SK-N-SH (cell line): ENCODE results near the gene KCNAB1.
"Not testable (repeated sequence)": the region's sequence is repeated elsewhere in the genome, so short reads cannot be mapped to it uniquely, and the experiment has no call there.

Experiments
- CHD2 ChIP-seq: fragments of 150-350 bp; IDR thresholded peaks from 2 replicates; pipeline ENCODE4 v1.6.1; 2018; ENCODE audit warnings: low read length; ENCODE audit not compliant: partially characterized antibody
- CTCF ChIP-seq: fragments of 200-600 bp; sonication (generic); IDR thresholded peaks from 2 replicates; pipeline ENCODE4 v1.6.1; 2017; ENCODE audit warnings: antibody characterized with exemption, mild to moderate bottlenecking, moderate library complexity
- POLR2AphosphoS5 ChIP-seq: IDR thresholded peaks from 2 replicates; pipeline ENCODE4 v1.6.1; 2012; ENCODE audit warnings: low read depth, low read length
- TAF1 ChIP-seq: IDR thresholded peaks from 2 replicates; pipeline ENCODE4 v1.6.1; 2012; ENCODE audit warnings: low read depth, mild to moderate bottlenecking, low read length, moderate library complexity, borderline replicate concordance
- TF ChIP-seq, protein P1 (sequence below): fragments of 150-350 bp; IDR thresholded peaks from 2 replicates; pipeline ENCODE4 v1.6.1; 2017; ENCODE audit warnings: antibody characterized with exemption, low read length, low read depth, borderline replicate concordance

DNA sequence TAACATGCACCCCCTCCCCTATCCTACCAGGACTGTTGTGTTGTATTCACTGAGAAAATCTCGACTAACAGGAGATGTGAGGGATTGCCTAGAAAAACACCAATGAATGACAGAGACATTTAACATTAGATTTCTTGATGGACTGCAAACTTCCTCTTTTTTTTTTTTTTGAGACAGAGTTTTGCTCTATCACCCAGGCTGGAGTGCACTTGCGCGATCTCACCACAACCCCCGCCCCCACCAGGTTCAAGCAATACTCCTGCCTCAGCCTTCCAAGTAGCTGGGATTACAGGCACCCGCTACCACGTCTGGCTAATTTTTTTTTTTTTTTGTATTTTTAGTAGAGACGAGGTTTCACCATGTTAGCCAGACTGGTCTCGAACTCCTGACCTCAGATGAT, 17.0 kb downstream of the KCNAB1 start:
- not testable (repeated sequence) for TF ChIP-seq CTCF, TAF1, CHD2, POLR2AphosphoS5
- TF ChIP-seq, protein P1, sequence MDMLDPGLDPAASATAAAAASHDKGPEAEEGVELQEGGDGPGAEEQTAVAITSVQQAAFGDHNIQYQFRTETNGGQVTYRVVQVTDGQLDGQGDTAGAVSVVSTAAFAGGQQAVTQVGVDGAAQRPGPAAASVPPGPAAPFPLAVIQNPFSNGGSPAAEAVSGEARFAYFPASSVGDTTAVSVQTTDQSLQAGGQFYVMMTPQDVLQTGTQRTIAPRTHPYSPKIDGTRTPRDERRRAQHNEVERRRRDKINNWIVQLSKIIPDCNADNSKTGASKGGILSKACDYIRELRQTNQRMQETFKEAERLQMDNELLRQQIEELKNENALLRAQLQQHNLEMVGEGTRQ: not testable (repeated sequence)
